ENCODE results near the gene HAVCR1.
"Not testable (repeated sequence)": the region's sequence is repeated elsewhere in the genome, so short reads cannot be mapped to it uniquely, and the experiment has no call there.

The HAVCR1 gene

DNA sequence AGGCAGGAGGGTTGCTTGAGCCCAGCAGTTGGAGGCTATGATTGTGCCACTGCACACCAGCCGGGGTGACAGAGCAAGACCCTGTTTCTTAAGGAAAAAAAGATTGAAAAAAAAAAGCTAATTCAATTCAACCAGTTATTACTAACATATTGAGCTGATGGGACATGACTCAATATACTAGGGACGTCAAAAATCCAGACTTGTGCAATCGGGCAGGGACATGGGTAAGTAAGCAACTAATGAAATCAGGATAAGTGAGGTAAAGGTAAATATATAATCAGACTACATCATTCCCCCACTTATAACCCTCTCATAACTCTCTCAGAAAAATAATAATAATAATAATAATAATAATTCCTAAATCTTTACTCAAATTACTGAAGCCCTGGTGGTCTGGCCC lies 975 bp upstream of the HAVCR1 start (continued):
- TF ChIP-seq CSRNP3 (CRISPR knock-in tag; IDR thresholded peaks at IDR 0.05) (no peak), OSR1 (CRISPR knock-in tag; IDR thresholded peaks at IDR 0.05) (no peak)

- TF ChIP-seq CSDC2 (CRISPR knock-in tag; IDR thresholded peaks at IDR 0.05) = no peak
- TF ChIP-seq, protein P1, sequence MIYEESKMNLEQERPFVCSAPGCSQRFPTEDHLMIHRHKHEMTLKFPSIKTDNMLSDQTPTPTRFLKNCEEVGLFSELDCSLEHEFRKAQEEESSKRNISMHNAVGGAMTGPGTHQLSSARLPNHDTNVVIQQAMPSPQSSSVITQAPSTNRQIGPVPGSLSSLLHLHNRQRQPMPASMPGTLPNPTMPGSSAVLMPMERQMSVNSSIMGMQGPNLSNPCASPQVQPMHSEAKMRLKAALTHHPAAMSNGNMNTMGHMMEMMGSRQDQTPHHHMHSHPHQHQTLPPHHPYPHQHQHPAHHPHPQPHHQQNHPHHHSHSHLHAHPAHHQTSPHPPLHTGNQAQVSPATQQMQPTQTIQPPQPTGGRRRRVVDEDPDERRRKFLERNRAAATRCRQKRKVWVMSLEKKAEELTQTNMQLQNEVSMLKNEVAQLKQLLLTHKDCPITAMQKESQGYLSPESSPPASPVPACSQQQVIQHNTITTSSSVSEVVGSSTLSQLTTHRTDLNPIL (CRISPR knock-in tag; IDR thresholded peaks at IDR 0.05; ENCODE audit: low read depth) = no peak
- no peak for ATAC-seq
Measured at GRCh38 chr5:157057459-157058370, 1.2 kb downstream of the HAVCR1 start.

- ATAC-seq = not testable (repeated sequence)
Measured at GRCh38 chr5:157056848-157057247, 2.1 kb downstream of the HAVCR1 start.

- ATAC-seq = no peak
- TF ChIP-seq SNAI2 (CRISPR knock-in tag; IDR thresholded peaks at IDR 0.05) = no peak
- TF ChIP-seq CSRNP3 (CRISPR knock-in tag; IDR thresholded peaks at IDR 0.05) = no peak
- TF ChIP-seq TCF4 (CRISPR knock-in tag; IDR thresholded peaks at IDR 0.05; ENCODE audit: borderline replicate concordance) = no peak
- no peak for TF ChIP-seq POU6F1 (CRISPR knock-in tag; IDR thresholded peaks at IDR 0.05; ENCODE audit: borderline replicate concordance, low read depth)
- no peak for TF ChIP-seq PATZ1 (CRISPR knock-in tag; IDR thresholded peaks at IDR 0.05; ENCODE audit: borderline replicate concordance)
- no peak for TF ChIP-seq PPARA (CRISPR knock-in tag; IDR thresholded peaks at IDR 0.05; ENCODE audit: borderline replicate concordance)
- TF ChIP-seq, protein P1 (CRISPR knock-in tag; IDR thresholded peaks at IDR 0.05; ENCODE audit: low read depth) = no peak
- no peak for TF ChIP-seq GLIS3 (CRISPR knock-in tag; IDR thresholded peaks at IDR 0.05)
- no peak for TF ChIP-seq ZFP30 (CRISPR knock-in tag; IDR thresholded peaks at IDR 0.05)
- TF ChIP-seq, protein P2, sequence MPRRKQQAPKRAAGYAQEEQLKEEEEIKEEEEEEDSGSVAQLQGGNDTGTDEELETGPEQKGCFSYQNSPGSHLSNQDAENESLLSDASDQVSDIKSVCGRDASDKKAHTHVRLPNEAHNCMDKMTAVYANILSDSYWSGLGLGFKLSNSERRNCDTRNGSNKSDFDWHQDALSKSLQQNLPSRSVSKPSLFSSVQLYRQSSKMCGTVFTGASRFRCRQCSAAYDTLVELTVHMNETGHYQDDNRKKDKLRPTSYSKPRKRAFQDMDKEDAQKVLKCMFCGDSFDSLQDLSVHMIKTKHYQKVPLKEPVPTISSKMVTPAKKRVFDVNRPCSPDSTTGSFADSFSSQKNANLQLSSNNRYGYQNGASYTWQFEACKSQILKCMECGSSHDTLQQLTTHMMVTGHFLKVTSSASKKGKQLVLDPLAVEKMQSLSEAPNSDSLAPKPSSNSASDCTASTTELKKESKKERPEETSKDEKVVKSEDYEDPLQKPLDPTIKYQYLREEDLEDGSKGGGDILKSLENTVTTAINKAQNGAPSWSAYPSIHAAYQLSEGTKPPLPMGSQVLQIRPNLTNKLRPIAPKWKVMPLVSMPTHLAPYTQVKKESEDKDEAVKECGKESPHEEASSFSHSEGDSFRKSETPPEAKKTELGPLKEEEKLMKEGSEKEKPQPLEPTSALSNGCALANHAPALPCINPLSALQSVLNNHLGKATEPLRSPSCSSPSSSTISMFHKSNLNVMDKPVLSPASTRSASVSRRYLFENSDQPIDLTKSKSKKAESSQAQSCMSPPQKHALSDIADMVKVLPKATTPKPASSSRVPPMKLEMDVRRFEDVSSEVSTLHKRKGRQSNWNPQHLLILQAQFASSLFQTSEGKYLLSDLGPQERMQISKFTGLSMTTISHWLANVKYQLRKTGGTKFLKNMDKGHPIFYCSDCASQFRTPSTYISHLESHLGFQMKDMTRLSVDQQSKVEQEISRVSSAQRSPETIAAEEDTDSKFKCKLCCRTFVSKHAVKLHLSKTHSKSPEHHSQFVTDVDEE (CRISPR knock-in tag; IDR thresholded peaks at IDR 0.05) = no peak
- no peak for TF ChIP-seq OSR1 (CRISPR knock-in tag; IDR thresholded peaks at IDR 0.05)
- no peak for TF ChIP-seq BACH2 (CRISPR knock-in tag; IDR thresholded peaks at IDR 0.05; ENCODE audit: borderline replicate concordance)
- TF ChIP-seq RARB (CRISPR knock-in tag; IDR thresholded peaks at IDR 0.05) = no peak
- TF ChIP-seq ZNF565 (CRISPR knock-in tag; conservative IDR thresholded peaks at IDR 0.05; ENCODE audit: low read depth) = no peak
- TF ChIP-seq ZFP3 (CRISPR knock-in tag; IDR thresholded peaks at IDR 0.05) = no peak
- TF ChIP-seq ISL1 (CRISPR knock-in tag; IDR thresholded peaks at IDR 0.05) = no peak
- TF ChIP-seq ARNTL (CRISPR knock-in tag; IDR thresholded peaks at IDR 0.05; ENCODE audit: borderline replicate concordance, low read depth) = no peak
- TF ChIP-seq CSDC2 (CRISPR knock-in tag; IDR thresholded peaks at IDR 0.05) = no peak
- no peak for TF ChIP-seq TOX (CRISPR knock-in tag; IDR thresholded peaks at IDR 0.05; ENCODE audit: borderline replicate concordance)
- no peak for TF ChIP-seq ESRRG (CRISPR knock-in tag; IDR thresholded peaks at IDR 0.05)
Measured at GRCh38 chr5:157051604-157052245, 7.2 kb downstream of the HAVCR1 start.
